ENCODE results near the gene SLC5A10.

SLC5A10 gene

DNA sequence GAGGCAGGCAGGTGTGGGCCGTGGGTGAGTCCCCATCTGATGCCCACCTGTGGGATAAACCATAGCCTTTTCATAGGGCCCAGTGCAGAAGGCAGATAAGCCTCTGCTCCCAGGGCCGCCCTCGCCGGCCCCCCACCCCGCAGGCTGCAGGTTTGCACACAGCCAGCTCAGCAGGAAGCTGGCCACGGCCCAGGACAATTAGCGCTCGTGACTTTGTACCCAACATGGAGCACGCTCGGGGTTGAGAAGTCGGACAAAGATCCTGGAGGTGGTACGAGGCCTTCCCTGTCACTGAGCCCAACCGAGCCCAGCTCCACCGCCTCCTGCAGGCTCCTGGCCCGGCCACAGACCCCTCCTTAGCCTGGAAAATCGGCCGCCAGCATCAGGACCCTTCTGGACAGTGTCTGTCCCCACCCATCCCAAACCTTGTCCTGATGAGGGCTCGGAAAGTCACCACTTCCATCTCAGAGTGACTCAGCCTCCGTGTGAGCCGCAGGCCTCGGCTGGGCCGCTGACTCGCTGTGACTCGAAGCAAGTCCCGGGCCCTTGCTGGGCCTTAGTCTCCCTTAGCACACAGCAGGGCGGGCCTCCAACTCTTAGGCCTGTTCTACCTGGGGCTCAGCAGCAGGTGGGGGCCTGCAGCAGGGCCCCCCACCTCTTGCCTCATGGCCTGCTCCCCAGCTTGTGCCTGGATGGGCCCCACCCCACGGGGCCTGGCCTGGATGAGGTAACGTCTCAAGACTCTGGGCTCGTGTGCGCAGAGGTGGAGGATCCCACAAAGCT is 29.9 kb downstream of the SLC5A10 start:
- DNase-seq (ENCODE audit: low read depth in 1 of 2, low spot score in 1 of 2) = no peak

DNA sequence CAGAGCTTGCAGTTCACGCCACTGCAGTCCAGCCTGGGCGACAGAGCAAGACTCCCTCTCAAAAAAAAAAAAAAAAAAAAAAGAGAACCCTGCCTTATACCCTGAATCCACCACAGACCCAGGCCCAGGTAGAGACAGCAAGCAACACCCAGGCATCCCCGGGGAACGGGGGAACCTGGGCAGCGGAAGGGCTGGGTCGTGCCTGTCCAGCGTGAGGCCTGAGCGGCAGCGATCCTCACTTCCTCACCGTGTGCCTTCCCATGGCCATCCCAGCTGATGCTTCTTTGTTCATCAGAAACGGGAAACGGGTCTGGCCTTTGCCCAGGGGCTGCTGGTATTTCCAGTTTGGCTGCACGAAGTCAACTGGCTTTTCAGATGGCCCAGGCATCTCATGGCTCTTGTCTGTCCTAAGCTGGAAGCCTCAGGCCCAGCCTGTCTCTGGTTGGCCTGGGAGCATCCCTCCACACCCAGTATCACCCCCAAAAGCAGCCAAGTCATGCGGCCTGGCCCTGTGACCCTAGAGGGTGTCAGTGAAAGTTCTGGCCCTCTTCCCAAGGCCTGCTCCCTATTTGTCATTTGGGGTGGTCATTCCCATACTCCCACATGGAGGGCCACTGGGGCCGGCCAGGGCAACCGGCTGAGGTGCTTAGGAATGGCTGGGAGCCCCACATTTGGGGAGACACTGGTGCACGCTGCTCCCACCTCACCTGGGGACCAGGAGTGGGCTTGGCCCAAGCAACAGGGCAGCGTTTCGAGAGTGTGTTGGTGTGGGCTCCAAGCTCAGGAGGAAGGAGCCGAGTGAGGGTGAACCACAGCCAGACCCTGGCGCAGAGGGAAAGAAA is 32.5 kb downstream of the SLC5A10 start:
- DNase-seq (ENCODE audit: low read depth in 1 of 2, low spot score in 1 of 2) = no peak

DNA sequence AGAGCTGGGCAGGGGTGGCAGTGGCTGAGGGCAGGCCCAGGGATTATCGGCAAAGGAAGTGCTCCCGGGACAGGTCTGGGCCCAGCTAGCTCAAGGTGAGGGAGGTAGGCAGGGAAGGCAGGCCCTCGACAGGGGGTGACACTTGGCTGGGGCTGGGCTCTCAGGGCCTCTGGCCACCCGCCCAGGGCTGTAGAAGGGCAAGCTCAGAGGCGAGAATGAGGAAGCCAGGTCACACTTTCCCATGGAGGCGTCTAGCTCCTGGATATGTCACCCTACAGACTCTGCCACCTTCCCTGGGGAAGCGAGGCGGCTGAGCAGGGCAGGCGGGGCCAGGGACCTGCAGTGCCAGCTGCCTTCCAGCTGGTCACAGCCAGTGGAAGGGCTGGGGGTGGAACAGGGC is 33.5 kb downstream of the SLC5A10 start:
- no peak for DNase-seq (ENCODE audit: low read depth in 1 of 2, low spot score in 1 of 2)

DNA sequence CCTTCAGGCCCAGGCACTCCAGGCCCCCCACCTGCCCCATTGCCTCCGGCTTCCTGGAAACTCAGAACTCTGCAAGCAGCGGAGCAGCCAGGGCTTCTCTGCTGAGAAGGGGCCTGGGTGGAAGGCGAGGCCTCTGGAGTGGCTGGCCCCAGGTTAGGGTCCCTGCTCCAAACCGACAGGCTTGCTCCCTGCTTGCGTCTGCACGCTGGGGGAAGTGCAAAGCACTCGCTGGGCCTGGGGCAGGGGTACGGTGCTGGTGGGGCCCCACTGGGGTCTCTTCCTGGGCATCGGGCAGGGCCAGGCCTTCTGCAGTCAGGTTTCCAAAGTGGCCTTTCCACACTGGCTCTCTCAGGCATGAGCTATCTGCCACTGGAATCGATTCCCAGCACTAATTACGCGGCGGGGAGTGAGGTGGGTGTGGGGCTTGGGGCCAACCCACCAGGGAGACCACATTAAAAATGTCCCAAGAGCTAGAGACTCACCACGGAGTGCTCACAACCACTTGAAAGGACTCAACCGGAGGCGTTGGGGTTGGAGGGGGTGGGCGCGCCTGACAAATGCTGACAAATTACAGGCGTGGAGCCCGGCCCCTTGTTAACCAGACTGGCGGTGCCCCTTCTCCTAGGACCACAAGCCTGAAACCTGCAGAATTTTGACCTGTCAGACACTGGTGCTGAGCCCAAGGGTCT is 34.7 kb downstream of the SLC5A10 start:
- no peak for DNase-seq (ENCODE audit: low read depth in 1 of 2, low spot score in 1 of 2)

- DNase-seq (ENCODE audit: low read depth in 1 of 2, low spot score in 1 of 2) = no peak
Observed at GRCh38 chr17:18987230-18987610, 35.3 kb downstream of the SLC5A10 start.

DNA sequence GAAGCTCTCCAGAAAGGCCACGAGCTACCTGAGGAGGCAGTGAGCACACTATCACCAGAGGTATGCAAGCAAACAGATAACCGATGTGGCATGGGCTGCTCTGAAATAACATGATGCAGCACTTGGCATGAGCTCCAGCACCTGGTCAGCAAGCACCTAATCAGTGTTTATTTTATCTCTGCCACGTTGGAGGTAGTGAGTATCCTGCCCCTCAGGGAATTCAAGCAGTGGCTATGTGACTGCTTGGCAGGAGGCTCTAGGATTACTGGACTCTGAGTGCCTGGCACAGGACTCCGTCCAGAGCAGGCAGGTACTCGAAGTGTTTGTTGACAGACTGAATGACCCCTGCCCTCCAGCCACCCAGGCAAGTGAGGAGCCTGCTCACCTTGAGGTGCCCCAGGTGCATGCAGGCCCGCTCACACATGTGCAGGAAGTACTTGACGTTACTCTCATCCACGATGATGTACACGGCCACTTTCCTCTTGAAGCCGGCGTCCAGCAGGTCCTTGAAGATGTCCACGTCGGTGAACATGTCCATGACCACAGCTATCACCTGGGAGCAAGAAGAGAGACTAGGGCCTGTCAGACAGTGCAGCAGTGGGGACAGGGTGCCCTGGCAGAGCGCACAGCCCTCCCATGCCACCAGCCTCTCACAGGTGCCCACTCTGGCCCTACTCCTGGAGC is 36.0 kb downstream of the SLC5A10 start:
- no peak for DNase-seq (ENCODE audit: low read depth in 1 of 2, low spot score in 1 of 2)

DNA sequence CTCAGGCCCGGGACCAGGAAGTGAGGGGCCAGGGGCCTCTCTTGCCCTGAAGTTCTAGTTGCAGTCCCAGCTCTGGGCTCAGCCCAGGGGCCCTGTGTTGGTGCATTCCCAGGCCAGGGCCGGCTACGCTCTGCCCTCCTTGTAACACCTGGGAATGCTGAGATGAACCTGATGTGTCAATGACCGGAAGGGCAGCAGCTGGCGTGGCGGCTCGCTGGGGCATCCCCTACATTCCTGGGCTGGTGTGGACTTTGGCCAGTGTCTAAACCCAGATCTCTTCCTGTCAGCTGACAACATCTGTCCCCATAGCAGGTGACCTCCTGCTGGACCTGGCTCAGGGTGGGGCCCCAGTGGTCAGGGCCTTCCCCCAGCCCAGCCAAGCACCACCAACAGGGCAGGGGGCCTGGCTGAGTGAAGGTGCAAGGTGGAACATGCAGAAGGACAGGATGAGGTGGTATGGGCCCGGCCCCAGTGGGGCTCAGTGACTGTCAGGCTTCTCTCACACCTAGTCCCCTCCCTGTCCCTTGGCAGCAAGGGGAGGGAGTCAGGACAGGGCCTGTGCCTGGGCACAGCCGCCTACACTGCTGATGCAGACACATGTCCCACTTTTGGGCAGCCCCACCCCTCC is 36.7 kb downstream of the SLC5A10 start:
- DNase-seq (ENCODE audit: low read depth in 1 of 2, low spot score in 1 of 2) = no peak

- no peak for DNase-seq (ENCODE audit: low read depth in 1 of 2, low spot score in 1 of 2)
Observed at GRCh38 chr17:18990331-18990730, 38.4 kb downstream of the SLC5A10 start.

GRCh38 chr17:18991531-18992315 is 39.8 kb downstream of the SLC5A10 start:
- no peak for DNase-seq (ENCODE audit: low read depth in 1 of 2, low spot score in 1 of 2)

- no peak for DNase-seq (ENCODE audit: low read depth in 1 of 2, low spot score in 1 of 2)
Observed at GRCh38 chr17:18992454-18993130, 40.6 kb downstream of the SLC5A10 start.

- DNase-seq (ENCODE audit: low read depth in 1 of 2, low spot score in 1 of 2) = no peak
Observed at GRCh38 chr17:18993905-18994526, 42.1 kb downstream of the SLC5A10 start.

- DNase-seq (ENCODE audit: low read depth in 1 of 2, low spot score in 1 of 2) = no peak
Observed at GRCh38 chr17:18994631-18995030, 42.7 kb downstream of the SLC5A10 start.

DNA sequence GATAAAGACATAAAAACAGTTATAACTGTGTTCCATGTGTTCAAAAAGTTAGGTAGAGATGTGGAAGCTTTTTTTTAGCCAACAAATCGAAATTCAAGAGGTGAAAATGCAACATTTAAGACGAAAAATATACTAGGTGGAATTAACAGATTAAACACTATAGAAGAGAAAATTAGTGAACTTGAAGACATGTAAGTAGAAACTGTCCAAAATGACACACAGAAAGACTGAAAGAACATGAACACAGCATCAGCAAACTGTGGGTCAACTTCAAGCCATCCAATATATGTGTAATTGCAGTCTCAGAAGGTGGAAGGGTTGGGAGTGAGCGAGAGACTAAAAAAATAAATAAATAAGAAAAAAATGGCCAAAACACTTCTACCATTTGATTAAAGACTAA is 43.3 kb downstream of the SLC5A10 start:
- DNase-seq (ENCODE audit: low read depth in 1 of 2, low spot score in 1 of 2) = no peak

GRCh38 chr17:18996458-18996857 is 44.5 kb downstream of the SLC5A10 start:
- DNase-seq (ENCODE audit: low read depth in 1 of 2, low spot score in 1 of 2) = no peak

GRCh38 chr17:18997650-18998196 is 45.8 kb downstream of the SLC5A10 start:
- DNase-seq (ENCODE audit: low read depth in 1 of 2, low spot score in 1 of 2) = no peak

- DNase-seq (ENCODE audit: low read depth in 1 of 2, low spot score in 1 of 2) = no peak
Observed at GRCh38 chr17:18999394-18999793, 47.4 kb downstream of the SLC5A10 start.

DNA sequence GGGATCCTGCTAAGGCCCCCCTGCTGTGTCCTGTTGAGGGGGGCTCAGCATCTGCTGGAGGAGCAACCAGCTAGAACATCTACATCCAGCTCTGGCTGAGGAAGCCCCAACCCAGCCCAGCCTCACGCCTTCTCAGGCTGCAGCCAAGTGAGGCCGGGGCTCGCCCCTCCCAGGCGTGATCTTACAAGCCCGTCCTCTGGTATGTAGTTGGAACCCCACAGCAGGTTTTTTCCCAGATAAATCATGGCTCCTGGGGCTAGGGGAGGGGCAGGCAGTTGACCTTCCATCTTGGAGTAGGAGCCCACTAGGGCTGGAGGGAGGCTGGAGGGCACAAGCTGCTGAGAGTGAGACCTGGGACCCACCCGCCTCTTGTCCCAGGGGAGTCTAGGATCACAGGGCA is 47.9 kb downstream of the SLC5A10 start:
- no peak for DNase-seq (ENCODE audit: low read depth in 1 of 2, low spot score in 1 of 2)

DNA sequence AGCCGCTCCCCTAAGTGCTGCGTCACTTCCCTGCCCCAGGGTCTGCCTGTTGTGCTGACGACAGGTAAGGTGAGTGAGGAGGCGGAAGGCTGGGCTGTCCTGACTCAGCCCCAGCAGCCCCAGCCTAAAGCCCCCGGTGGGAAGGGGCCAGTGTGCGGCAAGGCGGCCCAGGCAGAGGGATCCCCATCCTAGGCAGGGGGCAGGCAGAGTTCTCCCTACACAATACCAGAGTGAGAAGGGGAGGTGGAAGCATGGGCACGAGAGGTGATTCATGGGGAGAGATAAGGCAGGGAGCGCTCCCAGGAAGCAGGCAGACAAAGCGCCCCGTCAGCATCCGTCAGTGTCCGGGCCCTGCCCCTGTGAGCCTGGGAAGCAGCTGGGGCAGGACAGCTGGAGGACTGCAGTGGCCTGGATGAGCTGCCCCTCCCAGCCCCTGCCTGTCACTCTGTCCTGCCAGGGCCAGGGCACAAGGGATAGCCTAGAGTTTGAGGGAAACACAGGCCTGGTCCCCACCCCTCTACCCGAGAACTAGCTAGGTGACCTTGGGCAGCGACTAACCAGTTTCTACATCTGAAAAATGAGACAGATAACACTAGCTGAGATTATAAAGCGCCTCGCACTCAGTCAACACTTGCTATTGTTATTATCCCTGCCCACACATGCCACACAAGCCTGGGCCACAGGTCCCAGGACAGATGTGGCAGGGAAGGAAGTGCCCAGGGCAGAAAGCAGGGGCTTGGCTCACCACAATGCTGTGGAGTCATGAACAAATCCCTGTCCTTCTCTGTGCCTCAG is 48.8 kb downstream of the SLC5A10 start:
- no peak for DNase-seq (ENCODE audit: low read depth in 1 of 2, low spot score in 1 of 2)

Measured in stimulated activated CD4-positive, alpha-beta T cell treated with anti-CD3 and anti-CD28 coated beads, Interleukin-15, amount 100 ng/mL, for 1 hour (primary cell).